Breast epithelium (tissue), 4 donors: ENCODE data around the gene PHF21A. TPM values are rescaled to one million over a fixed set of nuclear protein-coding genes. Genes with fewer than 3 reads are reported as not detected.
"Not testable (repeated sequence)": the region's sequence is repeated elsewhere in the genome, so short reads cannot be mapped to it uniquely, and the experiment has no call there.

Experiments used
- DNase-seq, 2 donors: peaks; one replicate each; pipeline ENCODE4 v3.0.0-alpha.2; 2019; ENCODE audit warnings: low spot score in 2 of 2
- H3K27ac ChIP-seq, 2 donors: fragments of 200-600 bp; sonication (generic) in 1 of 2; one replicate each; pipeline ENCODE4 v1.5.1; 2016 to 2019; ENCODE audit warnings: mild to moderate bottlenecking in 1 of 2
- H3K27me3 ChIP-seq, 2 donors: fragments of 200-600 bp; sonication (generic) in 1 of 2; one replicate each; pipeline versions ENCODE4 v1.5.1 to v1.6.0; 2017 to 2019; ENCODE audit warnings: control low read depth in 1 of 2, mild to moderate bottlenecking in 1 of 2
- H3K36me3 ChIP-seq: fragments of 200-600 bp; one replicate; pipeline ENCODE4 v1.5.1; 2019
- H3K4me1 ChIP-seq, 2 donors: fragments of 200-600 bp; sonication (generic); one replicate each; pipeline ENCODE4 v1.5.1; 2016 to 2019; ENCODE audit warnings: control low read depth in 1 of 2
- H3K4me3 ChIP-seq, 3 donors: fragments of 200-600 bp; sonication (generic); 1 replicate in 2 of 3; 2 replicates in 1 of 3; pipeline ENCODE4 v1.5.1; 2016 to 2019; ENCODE audit warnings: mild to moderate bottlenecking in 3 of 3, moderate library complexity in 2 of 3
- H3K9me3 ChIP-seq, 2 donors: fragments of 200-600 bp; sonication (generic) in 1 of 2; one replicate each; pipeline ENCODE4 v1.5.1; 2016 to 2019; ENCODE audit warnings: control low read depth in 1 of 2
- CTCF ChIP-seq, 3 donors: fragments of 450-650 bp; IDR thresholded peaks; one replicate each; pipeline ENCODE4 v1.5.1; 2016 to 2017; ENCODE audit warnings: antibody characterized with exemption in 3 of 3, mild to moderate bottlenecking in 3 of 3, moderate library complexity in 3 of 3
- POLR2A ChIP-seq: fragments of 450-650 bp; IDR thresholded peaks from one replicate; pipeline ENCODE4 v1.6.1; 2016; ENCODE audit warnings: antibody characterized with exemption, mild to moderate bottlenecking, moderate library complexity
- POLR2AphosphoS5 ChIP-seq, 3 donors: sonication (generic); formaldehyde crosslinking; IDR thresholded peaks; one replicate each; pipeline ENCODE4 v1.6.1; 2017; ENCODE audit warnings: antibody characterized with exemption in 3 of 3
- intact Hi-C: fragments of 100-400 bp; cut with DNase I; formaldehyde crosslinking; loops from one replicate; pipeline ENCODE4 v1.15.1; 2023; ENCODE audit warnings: low total_unique reads
- total RNA-seq, 3 donors: library from RNA; depleted of rRNA; stranded (reverse); fragments of >200 nt; gene quantifications; one replicate each; pipeline ENCODE4 v1.1.0, GENCODE V29; 2016

The PHF21A gene
- total RNA-seq, 3 donors from 2014 or later: 23.4 to 70.8 (median 42.7) TPM

DNA sequence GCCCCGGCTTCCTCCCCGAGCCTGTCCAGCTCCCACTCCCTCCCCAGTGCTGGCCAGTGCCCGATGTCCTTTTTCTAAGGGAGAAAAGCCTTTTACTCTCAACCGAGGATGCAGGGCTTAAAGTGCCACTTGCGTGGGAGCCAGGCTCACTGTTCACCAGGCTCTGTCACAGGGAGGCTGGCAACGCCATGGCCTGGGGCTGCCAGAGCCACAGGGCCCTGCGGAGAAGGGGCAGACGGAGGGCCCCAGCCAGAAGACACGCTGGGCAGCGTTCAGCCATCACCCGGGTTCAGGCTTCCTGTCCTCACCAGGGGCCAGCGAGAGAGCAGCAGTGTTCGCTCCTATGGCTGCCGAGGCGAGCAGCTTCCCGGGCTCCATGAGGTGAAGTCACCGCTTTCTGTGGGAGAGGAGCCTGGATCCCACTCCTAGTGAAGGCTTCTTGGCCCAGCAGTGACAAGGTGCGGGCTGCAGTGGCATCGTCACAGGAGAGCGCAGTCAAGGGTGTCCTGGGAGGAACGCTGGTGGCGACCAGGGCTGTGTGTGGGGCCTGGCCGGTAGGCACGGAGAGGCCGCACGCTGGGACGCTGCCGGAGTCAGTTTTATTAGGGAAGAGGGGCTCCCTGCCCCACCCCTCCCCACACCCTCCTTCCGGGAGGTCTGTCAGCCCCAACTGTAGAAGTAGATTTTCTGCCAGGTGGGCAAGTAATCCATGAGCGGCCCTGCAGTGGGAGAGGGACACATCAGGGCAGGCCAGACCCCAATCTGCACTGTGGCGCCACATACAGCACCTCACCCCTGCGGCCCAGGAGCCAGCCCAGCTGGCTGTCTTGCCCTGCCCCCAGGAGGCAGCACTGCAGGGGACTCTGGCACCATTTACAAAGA is 211.4 kb downstream of the PHF21A start:
- Histone ChIP-seq H3K27me3 (no peaks in the 10 kb centered on the region), H3K9me3 (no peaks in the 10 kb centered on the region), H3K36me3 (peaks cover 9% of the 10 kb centered on the region), H3K27ac (no peak overlapping the region), H3K4me3 (no peak overlapping the region), H3K4me1 (no peaks in the 10 kb centered on the region)
- TF ChIP-seq CTCF (IDR thresholded peaks at IDR 0.05): no peak
- no peak for TF ChIP-seq POLR2A
- TF ChIP-seq POLR2AphosphoS5 (IDR thresholded peaks at IDR 0.05): no peak
- intact Hi-C loops: no loop called here
- DNase-seq: no peak

GRCh38 chr11:45907911-45908370 is 213.3 kb downstream of the PHF21A start:
- Histone ChIP-seq H3K27me3 (no peaks in the 10 kb centered on the region), H3K9me3 (no peaks in the 10 kb centered on the region), H3K36me3 (no peaks in the 10 kb centered on the region), H3K4me3 (no peak overlapping the region), H3K4me1 (no peaks in the 10 kb centered on the region), H3K27ac (no peak overlapping the region)
- no peak for TF ChIP-seq CTCF (IDR thresholded peaks at IDR 0.05)
- intact Hi-C loops: no loop called here
- no peak for DNase-seq

GRCh38 chr11:45906965-45907611 is 214.2 kb downstream of the PHF21A start, which contains the start of gene FREY1:
Gene FREY1, minus strand, starts transcription at chr11:45907271. Its CDS starts 26 bp downstream, at chr11:45907245.
- intact Hi-C loops: no loop called here
- TF ChIP-seq POLR2A: no peak
- TF ChIP-seq POLR2AphosphoS5 (IDR thresholded peaks at IDR 0.05): no peak
- no peak for TF ChIP-seq CTCF (IDR thresholded peaks at IDR 0.05)
- Histone ChIP-seq H3K4me3 (no peak within 1 kb of the TSS), H3K9me3 (no peaks in the 10 kb centered on the region), H3K4me1 (no peaks in the 10 kb centered on the region), H3K27ac (no peak within 1 kb of the TSS), H3K27me3 (no peaks in the 10 kb centered on the region), H3K36me3 (no peaks in the 10 kb centered on the region)
- DNase-seq: no peak

GRCh38 chr11:45906096-45906682 is 215.1 kb downstream of the PHF21A start:
- Histone ChIP-seq H3K4me3 (no peak overlapping the region), H3K9me3 (no peaks in the 10 kb centered on the region), H3K27me3 (no peaks in the 10 kb centered on the region), H3K36me3 (no peaks in the 10 kb centered on the region), H3K4me1 (peaks cover 0 to 1% of the 10 kb centered on the region in 2 donors), H3K27ac (no peak overlapping the region)
- intact Hi-C loops: no loop called here
- no peak for TF ChIP-seq CTCF (IDR thresholded peaks at IDR 0.05)
- no peak for TF ChIP-seq POLR2AphosphoS5 (IDR thresholded peaks at IDR 0.05)
- no peak for TF ChIP-seq POLR2A
- DNase-seq: no peak

- H3K4me1 ChIP-seq, H3K9me3 ChIP-seq, H3K36me3 ChIP-seq, H3K27ac ChIP-seq, H3K27me3 ChIP-seq, DNase-seq, intact Hi-C loops, H3K4me3 ChIP-seq: not testable (repeated sequence)
Observed at GRCh38 chr11:45905576-45905975, 215.7 kb downstream of the PHF21A start.
